Activated T-cell treated with anti-CD3 and anti-CD28 coated beads for 4 hours (primary cell): ENCODE measurements around the gene ACIN1.
"Not testable (repeated sequence)": the region's sequence is repeated elsewhere in the genome, so short reads cannot be mapped to it uniquely, and the experiment has no call there.

Experiments used
- DNase-seq: peaks from one replicate; pipeline ENCODE4 v3.0.0-alpha.2; 2020

The ACIN1 gene

DNA sequence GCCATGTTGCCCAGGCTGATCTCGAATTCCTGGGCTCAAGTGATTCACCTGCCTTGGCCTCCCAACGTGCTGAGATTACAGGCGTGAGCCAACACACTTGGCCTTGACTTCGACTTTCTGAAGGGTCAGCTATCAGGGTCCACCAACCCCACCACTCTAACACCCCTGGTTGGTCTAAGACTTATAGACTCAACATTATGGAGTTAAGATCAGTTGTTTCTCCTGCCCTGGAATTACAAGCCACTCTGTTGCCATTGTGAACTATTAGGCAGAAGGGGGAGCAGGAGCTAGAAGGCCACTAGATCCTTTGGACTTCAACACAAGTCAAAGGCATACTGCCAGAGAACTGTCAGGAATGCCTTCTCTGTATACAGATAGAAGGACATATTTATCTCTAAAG lies 54.8 kb downstream of the ACIN1 start:
- no peak for DNase-seq

DNA sequence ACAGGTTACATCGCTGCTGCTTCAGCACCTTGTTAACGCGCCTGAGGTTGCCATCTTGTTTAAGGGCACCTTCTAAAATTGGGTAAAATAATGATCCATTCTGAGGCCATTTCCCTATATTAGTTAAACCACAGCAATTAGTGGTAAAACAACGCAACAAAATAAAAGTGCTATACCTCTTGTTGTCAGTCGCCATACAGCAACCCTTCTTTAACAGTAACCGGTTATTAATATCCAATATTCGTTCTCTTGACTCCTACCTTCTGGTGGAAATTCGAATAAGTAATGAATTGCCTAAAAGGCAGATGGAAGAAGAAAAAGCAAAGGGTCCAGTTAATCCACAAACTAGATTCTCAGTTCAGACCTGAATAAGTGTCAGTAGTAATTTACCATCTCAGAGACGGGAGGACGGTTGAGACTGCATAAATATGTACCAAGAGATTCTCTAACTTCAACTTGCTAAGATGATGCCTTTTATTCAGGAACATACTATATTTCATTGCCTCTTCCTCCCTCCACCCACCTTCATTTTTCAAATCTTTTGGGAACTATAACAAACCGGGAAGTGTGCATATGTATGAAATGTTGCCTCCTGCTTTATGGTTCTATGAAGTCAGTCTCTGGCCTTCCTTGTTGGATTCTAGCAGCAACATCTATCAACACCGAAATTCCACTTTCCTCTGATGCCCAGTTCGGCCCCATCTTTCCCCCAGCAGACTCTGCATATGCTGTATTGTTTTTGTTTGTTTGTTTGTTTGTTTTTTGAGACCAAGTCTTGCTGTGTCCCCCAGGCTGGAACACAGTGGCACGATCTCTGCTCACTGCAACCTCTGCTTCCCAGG lies 59.4 kb downstream of the ACIN1 start:
- no peak for DNase-seq

DNA sequence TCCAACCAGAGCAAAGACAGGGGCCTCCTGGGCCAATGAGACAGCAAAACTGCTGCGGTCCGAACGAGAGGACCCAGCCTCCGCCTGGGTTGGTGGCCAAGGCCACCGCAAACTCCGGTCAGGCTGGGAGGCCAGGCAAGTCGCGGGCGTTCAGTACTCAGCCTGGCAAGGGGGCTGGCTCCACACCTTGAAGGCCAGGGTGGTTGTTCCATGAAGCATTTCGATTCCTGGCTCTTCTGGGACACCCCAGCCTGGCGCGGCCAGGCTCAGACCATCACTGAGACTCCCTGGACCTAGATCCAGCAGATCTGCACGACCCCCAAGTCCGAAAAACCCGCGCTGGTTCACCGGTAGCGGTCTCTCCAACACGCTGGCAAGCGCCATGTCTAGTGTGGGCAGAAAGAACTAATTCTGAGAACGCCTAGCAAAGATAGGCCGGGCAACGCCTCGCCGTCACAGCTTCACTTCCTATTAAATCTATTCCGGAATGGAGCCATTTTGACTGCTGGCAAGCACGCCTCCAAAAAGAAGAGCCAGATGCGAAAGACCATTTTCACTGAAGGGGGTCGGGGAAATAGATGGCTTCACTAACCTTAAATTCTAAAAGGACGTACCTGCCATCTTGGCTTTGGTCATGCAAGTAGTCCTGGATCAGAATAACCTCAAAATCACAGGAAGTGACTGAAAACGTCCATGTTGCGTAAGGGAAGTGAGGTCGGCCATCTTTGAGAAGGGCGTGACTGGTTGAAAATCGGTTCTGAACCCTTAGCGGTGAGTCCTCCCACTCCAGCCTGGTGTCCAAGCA lies 60.2 kb downstream of the ACIN1 start, which contains the start of gene PSMB5:
TSS of gene PSMB5 (minus strand) at position 403 of the 805 bp plus-strand sequence. CDS start at position 384, 19 bp downstream.
- peak; percentile 80 for DNase-seq

DNA sequence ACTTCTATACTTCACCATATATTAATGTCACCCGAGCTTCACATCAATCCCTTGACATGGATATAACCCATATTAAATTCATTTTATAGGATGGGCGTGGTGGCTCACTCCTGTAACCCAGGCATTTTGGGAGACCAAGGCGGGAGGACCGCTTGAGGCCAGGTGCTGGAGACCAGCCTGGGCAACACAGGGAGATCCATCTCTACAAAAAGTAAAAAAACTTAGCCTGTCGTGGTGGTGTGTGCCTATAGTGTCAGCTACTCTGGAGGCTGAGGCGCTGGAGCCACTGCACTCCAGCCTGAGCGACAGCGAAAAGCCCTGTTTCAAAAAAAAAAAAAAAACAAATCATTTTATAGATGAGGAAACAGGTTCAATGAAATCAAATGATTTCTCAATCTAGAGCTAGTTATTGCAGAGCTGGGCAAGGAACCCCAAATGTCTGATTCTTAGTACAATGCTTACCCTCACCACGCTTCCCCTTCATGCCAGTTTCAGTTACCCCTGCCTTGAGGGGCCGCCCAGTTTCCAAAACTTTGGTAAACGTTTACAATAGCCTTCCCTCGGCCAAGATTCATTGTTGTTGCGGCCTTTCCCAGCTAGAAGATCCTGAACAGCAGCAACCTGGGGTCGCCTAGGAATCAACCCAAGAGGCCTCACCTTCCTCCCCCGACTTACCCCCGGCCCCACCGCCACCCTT lies 61.0 kb downstream of the ACIN1 start:
- DNase-seq, result no peak

DNA sequence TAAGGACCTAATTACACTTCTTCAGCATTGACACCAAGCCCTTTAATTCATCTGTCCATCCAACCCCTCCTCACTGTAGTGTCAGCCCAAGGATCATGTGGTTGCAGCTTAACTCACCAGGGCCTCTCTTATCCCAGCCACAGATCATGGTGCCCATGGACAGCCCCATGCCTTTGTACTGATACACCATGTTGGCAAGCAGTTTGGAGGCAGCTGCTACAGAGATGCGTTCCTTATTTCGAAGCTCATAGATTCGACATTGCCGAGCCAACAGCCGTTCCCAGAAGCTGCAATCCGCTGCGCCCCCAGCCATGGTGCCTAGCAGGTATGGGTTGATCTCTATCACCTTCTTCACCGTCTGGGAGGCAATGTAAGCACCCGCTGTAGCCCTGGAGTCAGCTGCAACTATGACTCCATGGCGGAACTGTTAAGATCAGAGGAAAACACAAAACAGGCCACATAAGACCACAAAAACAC lies 61.6 kb downstream of the ACIN1 start:
- DNase-seq, result no peak

DNA sequence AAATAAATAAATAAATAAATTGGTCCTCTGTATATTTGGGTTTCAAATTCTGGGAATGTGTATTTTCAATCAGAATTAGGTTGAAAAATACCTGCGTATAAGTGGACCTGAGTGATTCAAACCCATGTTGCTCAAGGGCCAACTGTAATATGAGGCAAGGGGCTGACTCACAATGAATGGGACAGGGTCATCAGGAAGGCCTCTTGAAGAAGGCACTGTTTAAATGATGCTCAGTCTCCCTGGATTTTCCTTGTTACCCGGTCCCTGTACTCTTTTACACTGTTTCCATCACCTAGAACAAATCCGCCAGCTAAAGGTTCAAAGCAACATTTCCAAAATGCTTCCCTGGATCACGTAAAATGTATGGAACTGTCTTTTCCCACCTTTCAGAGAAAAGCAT lies 64.0 kb downstream of the ACIN1 start:
- no peak for DNase-seq

DNA sequence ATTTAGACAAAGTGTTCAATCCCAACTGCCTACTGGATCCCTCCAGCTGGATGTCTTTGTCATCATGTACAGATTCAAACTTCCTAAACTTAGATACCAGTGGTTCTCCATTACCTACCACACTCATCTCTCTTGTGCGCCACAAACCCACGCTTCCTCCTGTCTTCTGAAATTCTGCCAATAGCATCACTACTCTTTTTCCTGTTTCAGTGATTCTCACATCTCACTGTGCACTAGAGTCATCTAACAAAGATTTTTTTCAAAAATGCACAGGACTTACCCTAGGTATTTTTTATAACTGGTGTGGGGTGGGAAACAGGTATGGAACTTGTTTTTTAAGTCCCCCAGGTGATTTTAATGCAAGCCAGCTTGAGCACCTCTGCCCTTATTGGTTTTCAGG lies 66.1 kb downstream of the ACIN1 start:
- no peak for DNase-seq

DNA sequence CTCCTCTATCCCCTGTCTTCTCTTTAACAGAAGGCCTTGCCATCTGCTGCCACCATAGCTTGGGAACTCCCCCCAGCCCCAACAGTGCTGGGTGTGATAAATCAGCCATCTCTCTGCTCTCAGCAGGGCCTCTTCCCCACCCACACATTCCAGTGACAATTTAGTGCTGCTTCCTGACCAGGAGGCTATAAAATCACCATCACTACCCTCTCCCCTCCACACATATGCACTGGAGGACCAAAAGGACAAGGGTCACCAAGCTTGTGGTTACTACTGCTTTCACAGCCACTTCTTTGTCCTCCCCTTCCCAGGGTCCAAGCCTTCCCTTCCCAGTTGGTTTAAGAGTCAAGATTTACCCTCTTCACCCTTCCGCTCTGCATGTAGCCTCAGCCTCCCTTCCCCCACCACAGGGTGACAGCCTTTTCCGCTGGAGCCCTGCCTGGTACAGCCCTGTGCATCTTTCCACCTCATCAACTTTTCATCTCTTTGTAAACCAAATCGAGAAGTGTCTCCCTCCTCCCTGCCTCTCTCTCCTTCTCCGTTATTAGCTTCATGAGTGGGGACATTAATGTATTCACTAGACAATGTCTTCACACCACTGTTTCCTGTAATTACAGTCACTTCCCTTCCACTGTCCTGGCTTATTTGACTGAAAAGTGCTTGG lies 69.7 kb downstream of the ACIN1 start:
- no peak for DNase-seq

DNA sequence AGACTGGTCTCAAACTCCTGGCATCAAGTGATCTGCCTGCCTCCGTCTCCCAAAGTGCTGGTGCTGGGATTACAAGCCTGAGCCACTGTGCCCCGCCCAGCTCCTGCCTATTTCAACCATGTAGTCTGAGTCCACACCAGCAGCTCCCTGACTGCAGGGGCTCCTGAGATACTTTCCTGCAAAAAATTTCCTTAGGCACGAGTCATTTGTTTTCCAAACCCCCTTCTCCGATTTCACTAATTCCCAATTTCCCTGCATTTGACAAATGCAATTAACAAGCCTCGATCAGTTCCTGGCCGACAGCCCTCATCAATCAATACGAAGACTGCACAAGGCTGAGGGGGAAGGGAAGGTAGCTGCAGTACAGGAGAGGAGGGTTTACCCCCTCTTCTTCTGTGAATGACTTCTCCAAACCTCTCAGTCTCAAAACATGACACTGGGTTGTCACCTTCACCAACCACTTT lies 70.3 kb downstream of the ACIN1 start:
- DNase-seq, result no peak

DNA sequence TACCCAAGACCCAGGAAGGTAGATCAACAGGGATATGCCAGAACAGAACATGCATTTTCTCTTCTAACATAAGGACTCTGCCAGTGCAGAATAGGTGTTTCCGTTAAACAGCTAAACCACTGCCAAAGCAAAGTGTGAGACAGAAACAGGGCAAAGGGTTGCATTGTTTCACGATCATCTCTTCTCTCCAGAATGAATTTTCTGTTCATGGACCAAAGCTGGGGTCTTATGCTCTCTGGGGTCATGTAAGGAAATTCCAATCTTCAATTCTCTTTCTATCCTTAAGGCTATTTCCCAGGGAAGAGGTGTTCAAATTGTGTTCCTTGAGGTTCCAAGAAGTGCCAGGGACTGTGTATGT lies 71.2 kb downstream of the ACIN1 start:
- no peak for DNase-seq

DNA sequence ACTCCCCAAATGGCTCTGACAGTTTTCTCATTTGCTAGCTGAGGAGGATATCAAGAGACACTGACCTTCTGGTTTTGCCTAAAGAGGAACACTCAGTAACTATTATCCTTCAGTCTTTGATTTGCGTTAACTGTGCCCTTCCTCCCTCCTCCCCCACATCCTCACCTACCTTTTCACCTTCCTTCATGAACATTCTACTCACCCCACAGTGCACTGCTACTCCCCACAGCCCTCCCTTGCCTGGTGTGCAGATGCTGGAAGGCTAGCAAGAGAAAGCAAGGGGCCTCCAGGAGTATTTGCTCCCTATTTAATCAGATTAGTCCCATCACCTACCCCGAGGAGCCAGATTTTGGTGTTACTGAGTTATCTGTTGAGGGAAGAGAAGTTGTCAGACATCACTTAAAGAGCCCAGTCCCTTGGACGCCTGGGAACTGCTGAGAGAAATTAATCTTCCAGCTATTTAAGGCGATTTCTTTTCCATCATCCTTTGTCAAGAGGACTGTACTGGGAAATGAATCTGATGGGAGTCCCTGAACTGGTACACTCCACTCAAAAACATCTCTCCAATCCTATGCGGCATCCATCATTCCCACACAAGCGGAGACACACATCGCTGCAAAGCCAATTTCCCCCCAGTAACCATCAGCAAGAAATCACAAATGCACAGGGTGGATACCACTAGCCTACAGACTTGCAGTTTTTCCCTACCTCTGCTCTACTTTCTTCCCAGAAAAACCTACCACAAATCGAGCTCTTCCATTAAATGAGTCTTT lies 71.7 kb downstream of the ACIN1 start:
- no peak for DNase-seq

DNA sequence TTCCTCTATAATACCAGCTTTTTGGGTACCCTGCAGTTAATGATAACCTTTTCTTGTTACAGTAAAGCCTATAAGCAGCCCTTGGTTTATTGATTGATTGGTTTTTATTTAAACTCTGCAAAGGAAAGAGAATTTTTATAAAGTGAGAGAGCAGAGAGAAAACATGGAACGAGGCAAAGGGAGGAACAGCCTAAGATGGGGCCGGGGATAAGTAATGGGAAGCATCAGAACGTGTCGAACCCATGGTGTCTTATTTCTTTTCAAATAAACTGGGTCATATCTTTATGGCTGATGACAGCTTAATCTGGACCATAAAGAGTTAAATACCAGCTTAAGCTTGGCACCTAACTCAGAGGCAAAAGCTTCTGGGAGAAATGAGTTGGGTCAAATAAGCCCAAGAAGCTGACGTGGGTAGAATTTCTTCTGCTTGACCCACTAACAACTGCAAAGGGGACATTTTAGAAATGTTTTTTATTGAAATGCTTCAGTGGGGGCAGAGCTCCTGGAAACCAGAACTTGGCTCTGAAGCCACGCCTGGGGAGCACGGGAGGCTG lies 73.0 kb downstream of the ACIN1 start:
- no peak for DNase-seq

DNA sequence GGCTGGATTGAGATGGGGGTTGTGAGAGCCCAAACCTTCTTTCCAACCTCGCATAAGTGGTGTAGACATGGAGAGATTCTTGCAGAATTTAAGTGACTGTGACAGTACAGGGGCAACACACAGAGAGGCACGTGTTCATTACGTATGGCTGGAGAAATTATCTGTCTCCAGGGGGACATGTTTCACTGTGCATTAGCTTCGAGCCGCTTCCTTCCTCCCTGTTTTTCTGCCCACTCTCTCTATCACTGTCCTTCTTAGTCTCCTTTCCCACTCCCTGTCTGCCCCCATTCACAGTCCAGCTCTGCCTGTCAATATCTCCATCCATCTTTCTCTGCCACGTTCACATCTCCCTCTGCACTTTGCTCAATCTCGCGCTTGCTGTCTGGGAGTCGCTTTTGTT lies 73.5 kb downstream of the ACIN1 start:
- DNase-seq, result no peak

DNA sequence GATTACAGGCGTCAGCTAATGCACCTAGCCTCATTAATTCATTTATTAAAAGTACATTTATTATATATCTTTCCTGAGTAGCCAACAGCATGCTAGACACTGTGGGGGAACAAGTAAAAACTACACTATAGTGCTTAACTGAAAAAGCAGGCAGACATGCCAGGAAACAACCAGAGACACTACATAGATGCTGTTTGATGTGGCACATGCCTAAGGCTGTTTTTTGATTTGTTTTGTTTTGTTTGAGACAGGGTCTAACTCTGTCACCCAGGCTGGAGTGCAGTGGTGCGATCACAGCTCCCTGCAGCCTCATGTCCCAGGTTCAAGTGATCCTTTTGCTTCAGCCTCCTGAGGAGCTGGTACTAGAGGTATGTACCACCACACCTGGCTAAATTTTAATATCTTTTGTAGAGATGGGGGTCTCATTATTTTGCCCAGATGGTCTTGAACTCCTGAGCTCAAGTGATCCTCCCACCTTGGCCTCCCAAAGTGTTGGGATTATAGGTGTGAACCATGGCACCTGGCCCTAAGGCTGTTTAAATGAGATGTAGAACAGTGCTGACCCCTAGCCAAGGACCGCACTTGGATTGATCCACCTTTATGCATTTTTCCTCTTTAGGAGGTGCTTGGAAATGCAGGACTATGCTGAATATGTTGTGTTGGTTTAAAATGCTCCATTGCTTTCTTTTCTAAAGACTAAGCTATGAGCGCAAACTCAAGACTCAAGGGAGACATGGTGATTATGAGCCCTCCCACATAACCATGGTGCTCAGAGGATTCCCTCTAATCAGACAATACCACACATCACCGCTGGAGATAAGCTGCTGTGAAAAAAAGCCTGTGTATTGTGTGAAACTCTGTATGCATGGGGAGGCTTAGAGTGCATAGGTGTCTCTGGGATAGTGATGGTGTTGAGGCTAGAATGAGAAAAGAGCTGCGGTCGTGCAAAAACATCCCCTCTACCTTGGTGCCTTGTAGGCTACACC lies 74.5 kb downstream of the ACIN1 start:
- no peak for DNase-seq

DNA sequence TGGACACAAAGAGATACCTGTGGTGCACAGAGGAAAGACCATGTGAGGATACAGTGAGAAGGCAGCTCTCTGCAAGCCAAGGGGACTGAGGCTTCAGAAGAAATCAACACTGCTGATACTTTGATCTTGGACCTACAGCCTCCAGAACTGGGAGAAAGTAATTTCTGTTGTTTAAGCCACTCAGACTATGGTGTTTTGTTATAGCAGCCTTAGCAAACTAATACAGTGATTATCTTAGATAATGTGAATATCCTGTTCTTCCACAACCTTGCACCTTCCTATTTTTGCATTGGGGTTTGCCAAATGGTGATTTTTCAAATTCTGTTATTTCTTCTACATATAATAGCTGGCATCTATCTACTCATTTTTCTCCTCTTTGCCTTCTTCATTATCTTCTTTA lies 76.8 kb downstream of the ACIN1 start:
- no peak for DNase-seq

DNA sequence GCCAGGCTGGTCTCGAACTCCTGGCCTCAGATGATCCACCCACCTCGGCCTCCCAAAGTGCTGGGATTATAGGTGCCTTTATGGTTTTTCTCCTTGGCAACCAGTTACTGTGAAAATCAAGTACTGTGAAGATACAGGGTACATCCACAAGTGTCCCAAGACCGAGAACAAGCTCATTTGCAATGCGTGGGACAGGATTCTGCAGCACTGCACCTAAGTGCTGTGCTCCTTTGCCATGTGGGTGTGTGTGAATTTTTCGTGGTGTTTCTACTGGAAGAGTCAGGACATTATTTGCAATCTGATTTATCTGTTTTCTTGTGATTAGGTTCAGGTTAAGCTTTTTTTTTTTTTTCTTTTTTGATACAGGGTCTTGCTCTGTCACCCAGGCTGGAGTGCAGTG lies 77.8 kb downstream of the ACIN1 start:
- DNase-seq, result no peak

DNA sequence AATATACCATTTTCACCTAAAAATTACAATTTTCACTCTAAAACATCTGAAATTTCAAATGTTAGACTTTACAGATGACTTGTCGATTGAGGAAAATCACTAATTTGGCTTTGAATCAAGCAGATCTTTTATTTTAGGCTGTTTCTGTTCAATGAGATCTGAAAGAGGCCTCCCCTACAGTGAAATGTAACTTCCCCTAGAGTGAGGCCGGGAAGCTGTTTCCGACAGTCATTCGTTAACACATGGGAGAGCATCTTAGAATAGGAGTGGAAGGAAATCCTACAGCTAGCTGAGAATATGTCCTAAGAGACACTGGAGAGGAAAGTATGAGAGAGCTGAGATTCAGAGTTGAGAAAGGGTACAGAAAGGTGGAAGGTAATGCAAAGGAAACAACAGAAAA lies 79.3 kb downstream of the ACIN1 start:
- DNase-seq, result no peak

DNA sequence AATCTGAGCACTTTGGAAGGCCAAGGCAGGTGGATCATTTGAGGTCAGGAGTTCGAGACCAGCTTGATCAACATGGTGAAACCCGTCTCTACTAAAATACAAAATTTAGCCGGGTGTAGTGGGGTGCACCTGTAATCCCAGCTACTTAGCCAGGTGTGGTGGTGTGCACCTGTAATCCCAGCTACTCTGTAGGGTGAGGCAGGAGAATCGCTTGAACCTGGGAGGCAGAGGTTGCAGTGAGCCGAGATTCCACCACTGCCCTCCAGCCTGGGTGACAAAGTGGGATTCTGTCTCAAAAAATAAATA lies 81.2 kb downstream of the ACIN1 start:
- not testable (repeated sequence) for DNase-seq

DNA sequence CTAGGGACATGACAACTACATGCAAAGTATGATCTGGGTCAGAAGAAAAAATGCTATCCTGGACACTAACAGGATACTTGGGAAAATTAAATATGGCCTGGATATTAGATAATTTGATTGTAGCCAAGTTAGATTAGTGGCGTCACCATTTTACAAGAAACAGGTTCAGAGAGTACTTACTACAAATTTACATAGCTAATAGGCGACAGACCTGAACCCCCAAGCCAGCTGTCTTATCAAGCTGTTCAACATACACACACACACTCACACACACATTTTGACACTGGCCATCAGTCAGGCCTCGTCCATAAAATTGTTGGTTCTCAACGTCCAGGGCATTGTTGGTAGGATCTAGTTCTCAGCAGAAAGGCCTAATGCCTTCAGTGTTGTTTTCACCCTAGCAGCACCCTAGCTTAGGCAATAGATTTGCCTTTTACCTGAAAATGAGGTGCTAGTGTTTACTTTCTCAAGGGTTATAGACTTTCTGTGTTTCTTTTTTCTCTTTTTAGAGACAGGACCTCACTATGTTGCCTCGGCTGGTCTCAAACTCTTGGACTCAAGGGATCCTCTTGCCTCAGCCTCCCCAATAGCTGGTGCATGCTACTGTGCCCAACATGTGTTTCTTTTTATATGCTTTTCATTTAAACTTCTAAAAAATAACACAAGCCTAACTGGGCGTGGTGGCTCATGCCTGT lies 81.7 kb downstream of the ACIN1 start:
- DNase-seq, result no peak
